CD14-positive monocyte (primary cell): ENCODE results near the gene APC2. TPM values are rescaled to one million over a fixed set of nuclear protein-coding genes. Genes with fewer than 3 reads are reported as not detected.
A peak's percentile ranks its signal among the peaks of the same experiment; 100 is the strongest.

Experiments used
- DNase-seq, 3 donors: peaks; one replicate each; pipeline ENCODE4 v3.0.0-alpha.2; 2011 to 2022
- H2AFZ ChIP-seq: 2 replicates; pipeline ENCODE4 v1.6.0; 2012; ENCODE audit warnings: mild to moderate bottlenecking, low read depth, low read length, inconsistent platforms; ENCODE audit not compliant: insufficient read depth, poor library complexity, severe bottlenecking
- H3K27ac ChIP-seq, 2 donors: 1 replicate in 1 of 2; 2 replicates in 1 of 2; pipeline ENCODE4 v1.5.1; 2012 to 2013; ENCODE audit warnings: low read length in 2 of 2, control low read depth in 1 of 2, inconsistent platforms in 1 of 2, low read depth in 1 of 2, mild to moderate bottlenecking in 1 of 2
- H3K27me3 ChIP-seq, 2 donors: one replicate each; pipeline versions ENCODE4 v1.6.0 to v1.6.1; 2011 to 2013; ENCODE audit warnings: low read length in 2 of 2; ENCODE audit not compliant: control insufficient read depth in 2 of 2, insufficient read depth in 2 of 2
- H3K36me3 ChIP-seq, 2 donors: replicated peaks in 1 of 2; 1 replicate in 1 of 2; 2 replicates in 1 of 2; pipeline versions ENCODE4 v1.5.1 to v1.6.1; 2012 to 2013; ENCODE audit warnings: low read length in 2 of 2, control low read depth in 1 of 2, inconsistent platforms in 1 of 2, mild to moderate bottlenecking in 1 of 2; ENCODE audit not compliant: insufficient read depth in 2 of 2, control insufficient read depth in 1 of 2
- H3K4me1 ChIP-seq, 2 donors: 1 replicate in 1 of 2; 2 replicates in 1 of 2; pipeline versions ENCODE4 v1.5.1 to v1.6.1; 2012 to 2013; ENCODE audit warnings: low read length in 2 of 2, control low read depth in 1 of 2, inconsistent platforms in 1 of 2, mild to moderate bottlenecking in 1 of 2, moderate library complexity in 1 of 2; ENCODE audit not compliant: insufficient read depth in 2 of 2, control insufficient read depth in 1 of 2
- H3K4me2 ChIP-seq: replicated peaks from 2 replicates; pipeline ENCODE3; 2012; ENCODE audit warnings: low read length, moderate library complexity, mild to moderate bottlenecking; ENCODE audit not compliant: poor library complexity, severe bottlenecking; ENCODE audit errors: extremely low read depth
- H3K4me3 ChIP-seq, 3 experiments: fragments of 200-600 bp in 1 of 3; sonication (generic) in 1 of 3; replicated peaks in 1 of 3; 1 replicate in 2 of 3; 2 replicates in 1 of 3; pipeline ENCODE4 v1.5.1; 2011 to 2013; ENCODE audit warnings: low read length in 3 of 3, mild to moderate bottlenecking in 3 of 3, control low read depth in 2 of 3, low read depth in 2 of 3, inconsistent platforms in 1 of 3, moderate library complexity in 1 of 3
- H3K79me2 ChIP-seq: 2 replicates; pipeline ENCODE4 v1.6.0; 2012; ENCODE audit warnings: mild to moderate bottlenecking, control low read depth, inconsistent platforms, low read length, moderate library complexity; ENCODE audit not compliant: insufficient read depth
- H3K9ac ChIP-seq: 2 replicates; pipeline ENCODE4 v1.6.0; 2017; ENCODE audit warnings: low read length, mild to moderate bottlenecking; ENCODE audit not compliant: insufficient read depth, poor library complexity, severe bottlenecking
- H3K9me3 ChIP-seq, 2 donors: replicated peaks in 1 of 2; 1 replicate in 1 of 2; 2 replicates in 1 of 2; pipeline versions ENCODE4 v1.5.1 to v1.6.1; 2012 to 2013; ENCODE audit warnings: low read length in 2 of 2, control low read depth in 1 of 2; ENCODE audit not compliant: control insufficient read depth in 1 of 2, insufficient read depth in 1 of 2
- H4K20me1 ChIP-seq: 2 replicates; pipeline ENCODE4 v1.6.0; 2012; ENCODE audit warnings: mild to moderate bottlenecking, low read length, control low read depth, moderate library complexity; ENCODE audit not compliant: insufficient read depth
- H3K27ac Mint-ChIP-seq, 7 donors: one replicate each; pipeline ENCODE4 v1.8.0; 2020; ENCODE audit warnings: mild to moderate bottlenecking in 7 of 7, mixed read lengths in 7 of 7, moderate library complexity in 6 of 7, inconsistent platforms in 2 of 7
- H3K27me3 Mint-ChIP-seq, 3 donors: one replicate each; pipeline ENCODE4 v1.8.0; 2021 to 2022; ENCODE audit warnings: low read depth in 3 of 3, mild to moderate bottlenecking in 3 of 3, mixed read lengths in 3 of 3, moderate library complexity in 3 of 3, inconsistent platforms in 1 of 3
- H3K36me3 Mint-ChIP-seq, 2 donors: one replicate each; pipeline ENCODE4 v1.8.0; 2020; ENCODE audit warnings: mixed read lengths in 2 of 2, inconsistent platforms in 1 of 2, mild to moderate bottlenecking in 1 of 2
- H3K4me1 Mint-ChIP-seq: one replicate; pipeline ENCODE4 v1.8.0; 2020; ENCODE audit warnings: mild to moderate bottlenecking, mixed read lengths
- H3K4me3 Mint-ChIP-seq, 2 donors: one replicate each; pipeline ENCODE4 v1.8.0; 2020; ENCODE audit warnings: mild to moderate bottlenecking in 2 of 2, mixed read lengths in 2 of 2, moderate library complexity in 1 of 2
- H3K9me3 Mint-ChIP-seq, 7 donors: one replicate each; pipeline ENCODE4 v1.8.0; 2020 to 2022; ENCODE audit warnings: mixed read lengths in 7 of 7, mild to moderate bottlenecking in 6 of 7, moderate library complexity in 6 of 7, inconsistent platforms in 2 of 7
- WGBS: methylation state at CpG from one replicate; pipeline ENCODE4 v1.1.5; 2013; ENCODE audit warnings: missing lambda C conversion rate; ENCODE audit not compliant: insufficient coverage; 5-methylcytosine and 5-hydroxymethylcytosine counted together
- intact Hi-C, 2 donors: fragments of 100-400 bp; cut with micrococcal nuclease; formaldehyde crosslinking; loops; one replicate each; pipeline versions ENCODE4 v1.15.0 to v1.15.1; 2023
- polyA plus RNA-seq, 3 donors: library from polyadenylated mRNA; depleted of rRNA in 1 of 3; unstranded in 2 of 3; stranded (reverse) in 1 of 3; fragments of 300-500 nt in 2 of 3; fragments of >200 nt in 1 of 3; fragmentation: Illumina TruSeq in 2 of 3; gene quantifications; 1 replicate in 2 of 3; 2 replicates in 1 of 3; pipeline ENCODE4 v1.2.3, GENCODE V29; 2012 to 2021
- TF ChIP-seq, protein P1 (sequence below): fragments of 200-600 bp; IDR thresholded peaks from one replicate; pipeline ENCODE4 v1.8.0; 2022; ENCODE audit warnings: antibody characterized with exemption, mild to moderate bottlenecking

Gene APC2
- polyA plus RNA-seq, 3 donors: 0.04 TPM; not detected in 2

GRCh38 chr19:1447504-1447903, 2.4 kb upstream of the APC2 start:
- Histone ChIP-seq H3K9ac (no peak overlapping the region), H3K4me3 (no peak overlapping the region), H2AFZ (no peak overlapping the region), H4K20me1 (peaks cover 47% of the 10 kb centered on the region), H3K4me1 (peaks cover 14 to 32% of the 10 kb centered on the region in 2 donors), H3K36me3 (peaks cover 0 to 4% of the 10 kb centered on the region in 2 donors), H3K4me2 (no peak overlapping the region), H3K9me3 (peaks cover 0 to 23% of the 10 kb centered on the region in 2 donors), H3K27ac (no peak overlapping the region), H3K79me2 (no peaks in the 10 kb centered on the region), H3K27me3 (peaks cover 45 to 75% of the 10 kb centered on the region in 2 donors)
- DNase-seq: no peak
- Mint-ChIP-seq H3K4me3 (peak overlapping the region in 1 of 2 donors; percentile 87), H3K9me3 (peaks cover 0 to 28% (median 15%) of the 10 kb centered on the region in 7 donors), H3K27me3 (peaks cover 61 to 86% (median 64%) of the 10 kb centered on the region in 3 donors), H3K27ac (no peak overlapping the region), H3K36me3 (peaks cover 3 to 12% of the 10 kb centered on the region in 2 donors), H3K4me1 (peaks cover 17% of the 10 kb centered on the region)
- TF ChIP-seq, protein P1, sequence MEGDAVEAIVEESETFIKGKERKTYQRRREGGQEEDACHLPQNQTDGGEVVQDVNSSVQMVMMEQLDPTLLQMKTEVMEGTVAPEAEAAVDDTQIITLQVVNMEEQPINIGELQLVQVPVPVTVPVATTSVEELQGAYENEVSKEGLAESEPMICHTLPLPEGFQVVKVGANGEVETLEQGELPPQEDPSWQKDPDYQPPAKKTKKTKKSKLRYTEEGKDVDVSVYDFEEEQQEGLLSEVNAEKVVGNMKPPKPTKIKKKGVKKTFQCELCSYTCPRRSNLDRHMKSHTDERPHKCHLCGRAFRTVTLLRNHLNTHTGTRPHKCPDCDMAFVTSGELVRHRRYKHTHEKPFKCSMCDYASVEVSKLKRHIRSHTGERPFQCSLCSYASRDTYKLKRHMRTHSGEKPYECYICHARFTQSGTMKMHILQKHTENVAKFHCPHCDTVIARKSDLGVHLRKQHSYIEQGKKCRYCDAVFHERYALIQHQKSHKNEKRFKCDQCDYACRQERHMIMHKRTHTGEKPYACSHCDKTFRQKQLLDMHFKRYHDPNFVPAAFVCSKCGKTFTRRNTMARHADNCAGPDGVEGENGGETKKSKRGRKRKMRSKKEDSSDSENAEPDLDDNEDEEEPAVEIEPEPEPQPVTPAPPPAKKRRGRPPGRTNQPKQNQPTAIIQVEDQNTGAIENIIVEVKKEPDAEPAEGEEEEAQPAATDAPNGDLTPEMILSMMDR: no peak
- WGBS: 13% methylated on average over 1 of the region's 4 CpGs
- intact Hi-C loops: loop anchor here in 1 of 2 donors (10.0 kb wide), 1 partner anchor 67 kb away; the partner anchor contains the start of gene ADAMTSL5

GRCh38 chr19:1447944-1448343, 2.0 kb upstream of the APC2 start:
- Histone ChIP-seq H3K9me3 (peaks cover 0 to 23% of the 10 kb centered on the region in 2 donors), H4K20me1 (peaks cover 42% of the 10 kb centered on the region), H3K79me2 (no peaks in the 10 kb centered on the region), H3K9ac (no peak overlapping the region), H3K36me3 (no peaks in the 10 kb centered on the region), H3K27ac (no peak overlapping the region), H3K27me3 (peaks cover 45 to 79% of the 10 kb centered on the region in 2 donors), H2AFZ (no peak overlapping the region), H3K4me2 (no peak overlapping the region), H3K4me3 (no peak overlapping the region), H3K4me1 (peaks cover 14 to 32% of the 10 kb centered on the region in 2 donors)
- WGBS: 75% methylated on average over 6 of the region's 9 CpGs
- Mint-ChIP-seq H3K36me3 (peaks cover 0 to 7% of the 10 kb centered on the region in 2 donors), H3K27ac (no peak overlapping the region), H3K9me3 (peaks cover 0 to 28% (median 15%) of the 10 kb centered on the region in 7 donors), H3K4me1 (peaks cover 15% of the 10 kb centered on the region), H3K4me3 (peak overlapping the region in 1 of 2 donors; percentile 87), H3K27me3 (peaks cover 65 to 91% (median 69%) of the 10 kb centered on the region in 3 donors)
- no peak for DNase-seq
- intact Hi-C loops: loop anchor here in 1 of 2 donors (10.0 kb wide), 1 partner anchor 67 kb away; the partner anchor contains the start of gene ADAMTSL5
- TF ChIP-seq, protein P1: no peak
